ENCODE results near the gene FBXO4.

- TF ChIP-seq CSRNP3 (CRISPR knock-in tag; IDR thresholded peaks at IDR 0.05) (no peak), BACH2 (CRISPR knock-in tag; IDR thresholded peaks at IDR 0.05; ENCODE audit: borderline replicate concordance) (no peak), GLIS3 (CRISPR knock-in tag; IDR thresholded peaks at IDR 0.05) (no peak), ZC3H10 (CRISPR knock-in tag; IDR thresholded peaks at IDR 0.05) (no peak), PATZ1 (CRISPR knock-in tag; IDR thresholded peaks at IDR 0.05; ENCODE audit: borderline replicate concordance) (no peak)
Measured at GRCh38 chr5:41927604-41928003, 2.5 kb downstream of the FBXO4 start.
